ENCODE measurements around the gene PSMA3. TPM values are rescaled to one million over a fixed set of nuclear protein-coding genes. Genes with fewer than 3 reads are reported as not detected.

Gene PSMA3
- total RNA-seq, 4 donors from 2014 or later: 73.6 to 157 (median 119) TPM

- peaks cover 0 to 84% (median 6%) of the 10 kb centered on the region in 3 donors for H3K36me3 ChIP-seq
- no peaks in the 10 kb centered on the region for H3K27me3 ChIP-seq
- H3K4me3 ChIP-seq: no peak overlapping the region
- H3K4me1 ChIP-seq: peaks cover 0 to 67% (median 18%) of the 10 kb centered on the region in 3 donors
- no peak for DNase-seq
- TF ChIP-seq CTCF (IDR thresholded peaks at IDR 0.05): no peak
- no peak for TF ChIP-seq POLR2A (IDR thresholded peaks at IDR 0.05)
- intact Hi-C loops (cut with DNase I): no loop called here
- 90 to 96% methylated on average over 4 of the region's 4 CpGs for WGBS, 2 donors
- H3K9me3 ChIP-seq: no peaks in the 10 kb centered on the region
- H3K27ac ChIP-seq: no peak overlapping the region
Observed at GRCh38 chr14:58285132-58285531, 40.5 kb downstream of the PSMA3 start.

GRCh38 chr14:58287607-58288042, 43.0 kb downstream of the PSMA3 start:
- 60 to 68% methylated on average over 3 of the region's 3 CpGs for WGBS, 2 donors
- DNase-seq: no peak
- TF ChIP-seq POLR2A (IDR thresholded peaks at IDR 0.05) (no peak), CTCF (IDR thresholded peaks at IDR 0.05) (no peak)
- H3K27me3 ChIP-seq: no peaks in the 10 kb centered on the region
- no peaks in the 10 kb centered on the region for H3K9me3 ChIP-seq
- H3K27ac ChIP-seq: no peak overlapping the region
- intact Hi-C loops (cut with DNase I): no loop called here
- H3K4me3 ChIP-seq: no peak overlapping the region
- H3K4me1 ChIP-seq: peaks cover 0 to 53% (median 3%) of the 10 kb centered on the region in 3 donors
- peaks cover 0 to 99% (median 10%) of the 10 kb centered on the region in 3 donors for H3K36me3 ChIP-seq

- no peak overlapping the region for H3K4me3 ChIP-seq
- no peaks in the 10 kb centered on the region for H3K9me3 ChIP-seq
- no peaks in the 10 kb centered on the region for H3K27me3 ChIP-seq
- no peak for TF ChIP-seq POLR2A (IDR thresholded peaks at IDR 0.05)
- peaks cover 0 to 99% (median 10%) of the 10 kb centered on the region in 3 donors for H3K36me3 ChIP-seq
- WGBS, 2 donors: 58 to 63% methylated on average over 3 of the region's 3 CpGs
- no peak overlapping the region for H3K27ac ChIP-seq
- peaks cover 0 to 54% (median under 1%) of the 10 kb centered on the region in 3 donors for H3K4me1 ChIP-seq
- intact Hi-C loops (cut with DNase I): no loop called here
- DNase-seq: no peak
Observed at GRCh38 chr14:58288106-58288792, 43.6 kb downstream of the PSMA3 start.

GRCh38 chr14:58291646-58292045, 47.0 kb downstream of the PSMA3 start:
- DNase-seq: no peak
- peaks cover 5 to 90% (median 5%) of the 10 kb centered on the region in 3 donors for H3K36me3 ChIP-seq
- no peak overlapping the region for H3K4me3 ChIP-seq
- 62 to 73% methylated on average over 5 of the region's 5 CpGs for WGBS, 2 donors
- no peak overlapping the region for H3K27ac ChIP-seq
- intact Hi-C loops (cut with DNase I): no loop called here
- no peaks in the 10 kb centered on the region for H3K27me3 ChIP-seq
- no peaks in the 10 kb centered on the region for H3K9me3 ChIP-seq
- TF ChIP-seq POLR2A (IDR thresholded peaks at IDR 0.05): no peak
- TF ChIP-seq CTCF (IDR thresholded peaks at IDR 0.05): no peak
- H3K4me1 ChIP-seq: peaks cover 0 to 73% (median 11%) of the 10 kb centered on the region in 3 donors

- 81 to 83% methylated on average over 3 of the region's 3 CpGs for WGBS, 2 donors
Observed at GRCh38 chr14:58292187-58292586, 47.5 kb downstream of the PSMA3 start.

More at GRCh38 chr14:58292187-58292586, 47.5 kb downstream of the PSMA3 start:
- Histone ChIP-seq H3K4me3 (no peak overlapping the region), H3K27ac (no peak overlapping the region), H3K4me1 (peaks cover 0 to 78% (median 11%) of the 10 kb centered on the region in 3 donors), H3K27me3 (no peaks in the 10 kb centered on the region), H3K36me3 (peaks cover 5 to 84% (median 5%) of the 10 kb centered on the region in 3 donors), H3K9me3 (no peaks in the 10 kb centered on the region)
- intact Hi-C loops (cut with DNase I): no loop called here
- TF ChIP-seq POLR2A (IDR thresholded peaks at IDR 0.05) (no peak), CTCF (IDR thresholded peaks at IDR 0.05) (no peak)
- DNase-seq: no peak
